GM23338 (cell line): ENCODE measurements around the gene YOD1. TPM values are rescaled to one million over a fixed set of nuclear protein-coding genes. Genes with fewer than 3 reads are reported as not detected.

Experiments
- ATAC-seq: fragments of 200-7000 bp; cut with Tn5 transposase; 3 replicates; pipeline ENCODE4 v1.9.1; 2020
- DNase-seq: peaks from one replicate; pipeline ENCODE4 v3.0.0-alpha.2; 2015; ENCODE audit warnings: low spot score
- H2AFZ ChIP-seq: fragments of 200-600 bp; sonication (generic); 2 replicates; pipeline ENCODE4 v1.8.0; 2016; ENCODE audit warnings: antibody characterized with exemption, mild to moderate bottlenecking, moderate library complexity
- H3F3A ChIP-seq: fragments of 200-600 bp; sonication (generic); replicated peaks from 2 replicates; pipeline ENCODE4 v1.8.0; 2017; ENCODE audit warnings: antibody characterized with exemption, mixed run types, low read depth
- H3K27ac ChIP-seq: fragments of 200-600 bp; sonication (generic); 2 replicates; pipeline ENCODE4 v1.6.1; 2016; ENCODE audit warnings: low read depth
- H3K27me3 ChIP-seq: fragments of 200-600 bp; sonication (generic); 2 replicates; pipeline ENCODE4 v1.8.0; 2016; ENCODE audit warnings: mild to moderate bottlenecking, mixed run types, moderate library complexity; ENCODE audit not compliant: insufficient read depth
- H3K36me3 ChIP-seq: fragments of 200-600 bp; sonication (generic); 2 replicates; pipeline ENCODE4 v1.8.0; 2016; ENCODE audit warnings: mild to moderate bottlenecking; ENCODE audit not compliant: insufficient read depth
- H3K4me1 ChIP-seq: fragments of 200-600 bp; sonication (generic); 2 replicates; pipeline ENCODE4 v1.8.0; 2016; ENCODE audit warnings: mild to moderate bottlenecking, moderate library complexity; ENCODE audit not compliant: insufficient read depth
- H3K4me2 ChIP-seq: fragments of 200-600 bp; sonication (generic); 2 replicates; pipeline ENCODE4 v1.7.1; 2017; ENCODE audit warnings: mixed run types
- H3K4me3 ChIP-seq: fragments of 200-600 bp; sonication (generic); 2 replicates; pipeline ENCODE4 v1.6.1; 2016; ENCODE audit warnings: mixed run types
- H3K79me2 ChIP-seq: fragments of 200-600 bp; sonication (generic); replicated peaks from 2 replicates; pipeline ENCODE4 v1.8.0; 2017; ENCODE audit warnings: mild to moderate bottlenecking; ENCODE audit not compliant: insufficient read depth
- H3K9me2 ChIP-seq: fragments of 200-600 bp; sonication (generic); 2 replicates; pipeline ENCODE4 v1.8.0; 2017; ENCODE audit not compliant: insufficient read depth
- H4K20me1 ChIP-seq: fragments of 200-600 bp; sonication (generic); replicated peaks from 2 replicates; pipeline ENCODE4 v1.8.0; 2017; ENCODE audit warnings: mild to moderate bottlenecking; ENCODE audit not compliant: insufficient read depth
- H3K27ac Mint-ChIP-seq: 2 replicates; pipeline ENCODE4 v1.8.0; 2020; ENCODE audit warnings: inconsistent platforms, mild to moderate bottlenecking, moderate library complexity, mixed read lengths
- H3K27me3 Mint-ChIP-seq: 3 replicates; pipeline ENCODE4 v1.8.0; 2022; ENCODE audit warnings: low read depth, mild to moderate bottlenecking, moderate library complexity, mixed read lengths, inconsistent platforms; ENCODE audit not compliant: insufficient read depth, poor library complexity
- H3K36me3 Mint-ChIP-seq: 3 replicates; pipeline ENCODE4 v1.8.0; 2021; ENCODE audit warnings: low read depth, mild to moderate bottlenecking, inconsistent platforms, moderate library complexity, mixed read lengths
- H3K4me1 Mint-ChIP-seq: 3 replicates; pipeline ENCODE4 v1.8.0; 2020; ENCODE audit warnings: mild to moderate bottlenecking, inconsistent platforms, mixed read lengths
- H3K4me3 Mint-ChIP-seq: 3 replicates; pipeline ENCODE4 v1.8.0; 2021; ENCODE audit warnings: moderate library complexity, mild to moderate bottlenecking, inconsistent platforms, mixed read lengths
- H3K9me3 Mint-ChIP-seq: 3 replicates; pipeline ENCODE4 v1.8.0; 2020; ENCODE audit warnings: moderate library complexity, mild to moderate bottlenecking, inconsistent platforms, mixed read lengths
- CREB1 ChIP-seq: fragments of 250-450 bp; sonication (Bioruptor Pico); IDR thresholded peaks from 2 replicates; pipeline ENCODE4 v1.5.0; 2020; ENCODE audit warnings: low read depth, mild to moderate bottlenecking, moderate library complexity
- CTCF ChIP-seq, 2 experiments: fragments of 200-600 bp in 1 of 2; sonication (generic) in 1 of 2; conservative IDR thresholded peaks; 2 replicates each; pipeline versions ENCODE4 v1.5.1 to v1.6.1; 2016 to 2017; ENCODE audit warnings: antibody characterized with exemption in 2 of 2, low read depth in 2 of 2, mild to moderate bottlenecking in 2 of 2, moderate library complexity in 1 of 2
- ETS1 ChIP-seq: IDR thresholded peaks from 2 replicates; pipeline ENCODE4 v1.6.1; 2016; ENCODE audit warnings: antibody characterized with exemption
- EZH2 ChIP-seq: fragments of 200-600 bp; sonication (generic); IDR thresholded peaks from one replicate; pipeline ENCODE4 v1.8.0; 2017; ENCODE audit warnings: antibody characterized with exemption, mild to moderate bottlenecking, low read depth; ENCODE audit not compliant: unreplicated experiment
- EZH2phosphoT487 ChIP-seq: fragments of 200-600 bp; sonication (generic); IDR thresholded peaks from one replicate; pipeline ENCODE4 v1.8.1; 2018; ENCODE audit warnings: antibody characterized with exemption; ENCODE audit not compliant: unreplicated experiment
- JUNB ChIP-seq: IDR thresholded peaks from one replicate; pipeline ENCODE4 v1.6.1; 2016; ENCODE audit warnings: antibody characterized with exemption; ENCODE audit not compliant: unreplicated experiment
- NANOG ChIP-seq: IDR thresholded peaks from 2 replicates; pipeline ENCODE4 v1.6.1; 2016; ENCODE audit warnings: antibody characterized with exemption, borderline replicate concordance
- REST ChIP-seq: IDR thresholded peaks from one replicate; pipeline ENCODE4 v1.6.1; 2018; ENCODE audit warnings: antibody characterized with exemption; ENCODE audit not compliant: unreplicated experiment
- STAT1 ChIP-seq: IDR thresholded peaks from one replicate; pipeline ENCODE4 v1.6.1; 2016; ENCODE audit warnings: antibody characterized with exemption; ENCODE audit not compliant: unreplicated experiment
- ZNF114 ChIP-seq: fragments of 250-450 bp; sonication (Bioruptor Pico); IDR thresholded peaks from 2 replicates; pipeline ENCODE4 v1.5.0; 2020; ENCODE audit warnings: mild to moderate bottlenecking, moderate library complexity
- ZNF331 ChIP-seq: fragments of 250-450 bp; sonication (Bioruptor Pico); IDR thresholded peaks from 2 replicates; pipeline ENCODE4 v1.5.0; 2020; ENCODE audit warnings: low read depth, mild to moderate bottlenecking, moderate library complexity
- ZNF462 ChIP-seq: fragments of 250-450 bp; sonication (Bioruptor Pico); IDR thresholded peaks from 2 replicates; pipeline ENCODE4 v1.5.0; 2020; ENCODE audit warnings: mild to moderate bottlenecking, moderate library complexity
- polyA plus RNA-seq: library from polyadenylated mRNA; unstranded; fragments of >200 nt; fragmentation: Nextera tagmentation; extraction: Ambion mirVana; gene quantifications from 2 replicates; pipeline ENCODE4 v1.2.1, GENCODE V29; 2016
- total RNA-seq: library from RNA; depleted of rRNA; stranded (reverse); fragments of >200 nt; shearing (Covaris generic); gene quantifications from 2 replicates; pipeline ENCODE4 v1.2.3, GENCODE V29; 2014

The YOD1 gene
- total and polyA plus RNA-seq, 2 experiments from 2014 or later = 4.6 to 21.9 TPM

- no peak for TF ChIP-seq REST
- no peak for TF ChIP-seq ZNF114
These were observed 48.3 kb downstream of the YOD1 start (continued) for GRCh38 chr1:207002724-207003146.

GRCh38 chr1:207001492-207002245 lies 49.3 kb downstream of the YOD1 start:
- Histone ChIP-seq H3K4me2 (no peak overlapping the region), H3K79me2 (no peaks in the 10 kb centered on the region), H3K9me2 (no peaks in the 10 kb centered on the region), H3K4me1 (no peaks in the 10 kb centered on the region), H3K36me3 (no peaks in the 10 kb centered on the region), H4K20me1 (no peaks in the 10 kb centered on the region), H3K27ac (no peak overlapping the region), H3K4me3 (no peak overlapping the region), H2AFZ (no peak overlapping the region), H3F3A (no peaks in the 10 kb centered on the region), H3K27me3 (no peaks in the 10 kb centered on the region)
- no peak for DNase-seq
- H3K36me3 Mint-ChIP-seq = no peaks in the 10 kb centered on the region
- peaks cover 8% of the 10 kb centered on the region; the same call in 2 of the 3 replicates for H3K4me1 Mint-ChIP-seq
- TF ChIP-seq ZNF114 (no peak), CREB1 (CRISPR knock-in tag) (no peak), ZNF462 (no peak), ZNF331 (no peak), STAT1 (no peak), EZH2phosphoT487 (no peak), EZH2 (no peak), NANOG (no peak), ETS1 (no peak), CTCF (conservative IDR thresholded peaks at IDR 0.05; ENCODE audit: low read depth in 2 of 2) (no peak), JUNB (no peak)
- no peak overlapping the region for H3K27ac Mint-ChIP-seq
- no peaks in the 10 kb centered on the region for H3K9me3 Mint-ChIP-seq
- no peak overlapping the region for H3K4me3 Mint-ChIP-seq
- H3K27me3 Mint-ChIP-seq = peaks cover 3% of the 10 kb centered on the region
- no peak for ATAC-seq
